Measurements from ENCODE around the gene PRKCE.

PRKCE gene

DNA sequence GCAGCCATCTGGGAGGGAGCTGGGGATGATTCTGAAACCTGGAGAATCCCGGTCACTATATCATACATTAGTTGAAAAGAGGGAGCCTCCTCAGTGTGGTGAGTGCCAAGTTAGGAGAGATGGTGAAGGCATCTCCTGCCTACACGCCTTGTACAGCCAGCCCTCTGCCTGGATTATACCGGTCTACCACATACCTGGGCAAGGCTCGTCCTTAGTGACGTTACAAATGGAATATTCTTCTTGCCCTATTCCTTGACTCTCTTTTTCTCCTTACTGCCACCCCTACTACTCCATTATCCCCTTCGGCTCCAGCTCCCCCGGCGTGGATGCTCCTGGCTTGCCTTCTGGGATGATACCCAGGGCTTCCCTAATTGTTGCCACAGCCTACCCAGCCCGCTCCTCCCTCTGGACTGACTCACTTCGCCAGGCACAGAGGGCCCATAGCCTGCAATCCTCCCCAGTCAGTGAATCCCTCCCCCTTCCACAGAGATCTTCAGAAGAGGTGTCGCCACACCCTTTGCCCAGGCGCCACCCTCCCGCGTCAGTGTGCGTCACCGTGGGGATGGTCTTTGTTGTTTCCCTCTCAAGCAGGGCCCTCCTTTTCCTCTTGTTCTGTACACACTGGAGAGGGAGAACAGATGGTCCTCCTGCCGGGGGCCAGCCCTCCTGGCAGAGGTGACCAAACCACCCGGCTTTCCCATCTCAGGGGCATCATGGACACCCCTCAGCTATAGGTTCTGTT lies 530.5 kb downstream of the PRKCE start:
- DNase-seq (ENCODE audit: low read depth, low spot score), result no peak
- no peaks in the 10 kb centered on the region for H3K36me3 ChIP-seq (ENCODE audit: insufficient read depth, insufficient read length, low read length)
- no peak overlapping the region for H3K4me3 ChIP-seq (ENCODE audit: insufficient read length, low read depth)
- H3K27me3 ChIP-seq (ENCODE audit: insufficient read depth, insufficient read length), result no peaks in the 10 kb centered on the region
- TF ChIP-seq YY1 (IDR thresholded peaks at IDR 0.05; ENCODE audit: insufficient read depth, insufficient read length), result no peak
- TF ChIP-seq SUZ12 (IDR thresholded peaks at IDR 0.05; ENCODE audit: extremely low read depth, insufficient read depth, insufficient read length), result no peak
- TF ChIP-seq ZNF274 (IDR thresholded peaks at IDR 0.05; ENCODE audit: low read depth, low read length), result no peak
- H3K9ac ChIP-seq (ENCODE audit: insufficient read length, low read depth), result no peak overlapping the region
- no peaks in the 10 kb centered on the region for H3K4me1 ChIP-seq (ENCODE audit: insufficient read depth, insufficient read length)
- no peaks in the 10 kb centered on the region for H3K9me3 ChIP-seq (ENCODE audit: insufficient read depth, low read length)

DNA sequence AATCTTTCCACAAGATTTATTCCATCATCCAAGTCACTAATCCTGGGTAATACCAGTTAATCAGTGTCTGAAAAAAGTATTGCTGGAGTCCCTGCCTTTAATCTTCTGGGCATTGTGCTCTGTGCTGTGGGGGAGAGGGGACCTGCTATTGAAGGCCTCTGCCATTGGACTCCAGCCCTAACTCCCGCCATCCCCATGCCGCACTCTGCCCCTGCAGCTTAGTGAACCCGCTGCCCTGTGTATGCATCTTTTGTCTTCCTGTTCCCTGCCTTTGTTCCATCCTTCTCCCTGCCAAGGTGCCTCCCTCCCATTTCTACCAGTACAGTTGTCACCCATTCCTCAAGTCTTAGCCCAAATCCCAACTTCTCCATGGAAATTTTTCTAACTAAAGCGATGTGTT lies 532.0 kb downstream of the PRKCE start:
- Histone ChIP-seq H3K4me1 (ENCODE audit: insufficient read depth, insufficient read length) (no peaks in the 10 kb centered on the region), H3K27me3 (ENCODE audit: insufficient read depth, insufficient read length) (no peaks in the 10 kb centered on the region), H3K4me3 (ENCODE audit: insufficient read length, low read depth) (no peak overlapping the region), H3K9ac (ENCODE audit: insufficient read length, low read depth) (no peak overlapping the region), H3K9me3 (ENCODE audit: insufficient read depth, low read length) (no peaks in the 10 kb centered on the region), H3K36me3 (ENCODE audit: insufficient read depth, insufficient read length, low read length) (no peaks in the 10 kb centered on the region)
- TF ChIP-seq ZNF274 (IDR thresholded peaks at IDR 0.05; ENCODE audit: low read depth, low read length) (no peak), SUZ12 (IDR thresholded peaks at IDR 0.05; ENCODE audit: extremely low read depth, insufficient read depth, insufficient read length) (no peak), YY1 (IDR thresholded peaks at IDR 0.05; ENCODE audit: insufficient read depth, insufficient read length) (no peak)
- no peak for DNase-seq (ENCODE audit: low read depth, low spot score)

DNA sequence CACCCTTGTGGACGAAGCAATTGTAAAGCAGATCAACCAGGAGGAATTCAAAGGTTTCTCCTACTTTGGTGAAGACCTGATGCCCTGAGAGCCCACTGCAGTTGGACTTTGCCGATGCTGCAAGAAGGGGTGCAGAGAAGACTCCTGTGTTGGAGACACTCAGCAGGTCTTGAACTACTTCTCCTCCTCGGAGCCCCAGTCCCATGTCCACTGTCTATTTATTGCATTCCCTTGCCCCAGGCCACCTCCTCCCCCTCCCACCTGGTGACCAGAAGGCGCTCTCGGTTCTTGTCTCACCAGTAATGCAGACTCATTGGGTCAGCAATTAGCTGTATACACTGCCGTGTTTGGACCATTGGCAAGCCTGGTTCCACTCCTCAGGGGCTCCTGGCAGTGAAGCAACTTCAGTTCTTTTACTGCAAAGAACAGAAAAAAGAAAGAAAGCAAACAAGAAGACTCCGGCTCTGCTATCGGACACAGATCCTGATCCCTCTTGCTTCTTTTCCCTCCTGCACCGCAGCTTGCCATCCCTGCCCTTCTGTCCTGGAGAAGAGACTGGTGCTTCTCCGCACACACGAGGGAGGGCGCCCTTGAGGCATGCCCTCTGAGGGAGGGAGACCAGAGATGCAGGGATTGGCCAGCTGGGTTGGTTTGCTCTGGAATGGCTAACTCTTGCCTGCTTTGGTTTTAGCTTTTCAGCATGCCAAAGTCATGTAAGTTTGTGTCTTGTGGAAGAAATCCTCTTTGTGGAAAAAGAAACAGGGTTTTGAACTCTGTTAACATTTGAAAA lies 533.5 kb downstream of the PRKCE start:
- H3K9me3 ChIP-seq (ENCODE audit: insufficient read depth, low read length), result no peaks in the 10 kb centered on the region
- no peaks in the 10 kb centered on the region for H3K27me3 ChIP-seq (ENCODE audit: insufficient read depth, insufficient read length)
- DNase-seq (ENCODE audit: low read depth, low spot score), result no peak
- no peaks in the 10 kb centered on the region for H3K4me1 ChIP-seq (ENCODE audit: insufficient read depth, insufficient read length)
- no peaks in the 10 kb centered on the region for H3K36me3 ChIP-seq (ENCODE audit: insufficient read depth, insufficient read length, low read length)
- H3K4me3 ChIP-seq (ENCODE audit: insufficient read length, low read depth), result no peak overlapping the region
- H3K9ac ChIP-seq (ENCODE audit: insufficient read length, low read depth), result no peak overlapping the region
- TF ChIP-seq SUZ12 (IDR thresholded peaks at IDR 0.05; ENCODE audit: extremely low read depth, insufficient read depth, insufficient read length), result no peak

DNA sequence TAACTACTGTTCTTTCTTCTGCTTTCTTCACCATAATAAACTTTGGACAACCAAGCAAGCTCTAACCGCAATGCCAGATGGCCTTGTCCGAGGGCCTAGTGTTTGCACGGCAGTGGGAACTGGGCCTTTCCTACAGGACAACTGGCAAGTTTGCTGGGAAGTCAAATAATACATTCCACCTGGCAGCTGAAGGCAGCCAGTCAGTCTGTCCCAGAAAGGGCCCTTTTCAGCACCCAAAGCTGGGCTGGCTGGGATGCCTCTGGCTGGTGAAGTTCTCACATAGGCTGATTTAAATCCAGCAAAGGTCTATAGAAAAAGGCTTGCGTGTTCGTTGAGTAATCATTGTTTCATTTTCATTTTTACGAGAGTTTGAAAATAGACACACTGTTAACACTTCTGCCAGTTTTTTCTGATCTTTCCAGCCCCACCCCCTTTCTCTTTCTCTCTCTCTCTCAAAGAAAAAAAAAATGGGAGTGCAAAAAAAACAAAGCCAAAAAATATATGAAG lies 535.7 kb downstream of the PRKCE start:
- TF ChIP-seq YY1 (IDR thresholded peaks at IDR 0.05; ENCODE audit: insufficient read depth, insufficient read length) (no peak), SUZ12 (IDR thresholded peaks at IDR 0.05; ENCODE audit: extremely low read depth, insufficient read depth, insufficient read length) (no peak), ZNF274 (IDR thresholded peaks at IDR 0.05; ENCODE audit: low read depth, low read length) (no peak)
- no peaks in the 10 kb centered on the region for H3K4me1 ChIP-seq (ENCODE audit: insufficient read depth, insufficient read length)
- H3K9me3 ChIP-seq (ENCODE audit: insufficient read depth, low read length), result no peaks in the 10 kb centered on the region
- no peak for DNase-seq (ENCODE audit: low read depth, low spot score)
- no peak overlapping the region for H3K9ac ChIP-seq (ENCODE audit: insufficient read length, low read depth)
- H3K27me3 ChIP-seq (ENCODE audit: insufficient read depth, insufficient read length), result no peaks in the 10 kb centered on the region
- no peaks in the 10 kb centered on the region for H3K36me3 ChIP-seq (ENCODE audit: insufficient read depth, insufficient read length, low read length)
- H3K4me3 ChIP-seq (ENCODE audit: insufficient read length, low read depth), result no peak overlapping the region

DNA sequence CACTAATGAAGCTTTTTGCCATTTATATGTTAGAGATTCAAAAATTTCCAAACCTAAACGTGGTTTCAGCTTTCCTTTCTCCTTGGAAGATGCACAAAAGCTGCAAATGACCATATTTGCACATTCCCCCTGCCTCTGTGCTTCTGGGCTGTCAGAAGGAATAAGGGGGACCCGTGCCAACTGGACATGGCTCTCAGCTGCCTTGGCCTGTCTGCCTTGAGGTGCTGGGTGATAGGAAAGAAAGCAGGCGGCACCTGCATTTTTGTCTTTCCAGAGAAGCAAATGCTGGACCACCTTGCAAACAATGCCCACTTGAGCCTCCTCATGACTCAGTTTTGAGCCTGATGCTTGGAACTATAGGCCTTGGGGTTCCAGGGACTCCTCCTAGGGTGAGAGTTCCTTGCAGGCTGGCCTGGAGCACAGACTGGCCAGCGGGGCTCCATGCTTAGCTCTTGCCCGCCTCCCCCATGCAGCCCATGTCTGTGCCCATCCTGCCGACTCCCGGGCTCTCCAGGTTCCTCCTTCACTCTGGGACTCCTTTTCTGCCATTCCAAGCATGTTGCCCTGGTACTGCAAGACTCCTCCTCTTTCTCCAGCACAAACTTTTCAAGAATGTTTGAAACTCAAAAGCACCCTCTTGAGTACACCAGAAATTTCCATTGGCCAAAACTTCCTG lies 536.7 kb downstream of the PRKCE start:
- TF ChIP-seq ZNF274 (IDR thresholded peaks at IDR 0.05; ENCODE audit: low read depth, low read length), result no peak
- no peak for TF ChIP-seq SUZ12 (IDR thresholded peaks at IDR 0.05; ENCODE audit: extremely low read depth, insufficient read depth, insufficient read length)
- no peak for TF ChIP-seq YY1 (IDR thresholded peaks at IDR 0.05; ENCODE audit: insufficient read depth, insufficient read length)
- DNase-seq (ENCODE audit: low read depth, low spot score), result no peak
- Histone ChIP-seq H3K9me3 (ENCODE audit: insufficient read depth, low read length) (no peaks in the 10 kb centered on the region), H3K4me1 (ENCODE audit: insufficient read depth, insufficient read length) (no peaks in the 10 kb centered on the region), H3K27me3 (ENCODE audit: insufficient read depth, insufficient read length) (no peaks in the 10 kb centered on the region), H3K4me3 (ENCODE audit: insufficient read length, low read depth) (no peak overlapping the region), H3K36me3 (ENCODE audit: insufficient read depth, insufficient read length, low read length) (no peaks in the 10 kb centered on the region), H3K9ac (ENCODE audit: insufficient read length, low read depth) (no peak overlapping the region)

DNA sequence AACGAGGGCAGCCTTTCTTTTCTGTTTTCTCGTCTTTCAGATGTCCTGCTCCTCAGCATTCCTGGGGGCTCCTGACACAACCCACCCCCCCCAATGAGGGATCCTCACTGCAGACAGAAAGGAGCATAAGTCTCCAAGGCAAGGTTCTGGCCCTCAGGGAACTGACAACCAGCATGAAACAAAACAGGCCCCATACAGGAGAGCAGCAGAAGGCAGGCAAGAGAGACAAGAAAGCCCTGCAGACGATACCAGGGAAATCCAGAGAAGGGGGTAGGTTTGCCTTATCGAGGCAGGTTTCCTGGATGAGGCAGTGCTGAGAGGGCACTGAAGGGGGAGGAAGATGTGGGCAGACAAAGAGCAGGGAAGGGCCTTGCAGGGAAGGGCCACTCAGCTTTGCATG lies 541.9 kb downstream of the PRKCE start:
- Histone ChIP-seq H3K9ac (ENCODE audit: insufficient read length, low read depth) (no peak overlapping the region), H3K4me3 (ENCODE audit: insufficient read length, low read depth) (no peak overlapping the region), H3K27me3 (ENCODE audit: insufficient read depth, insufficient read length) (no peaks in the 10 kb centered on the region), H3K4me1 (ENCODE audit: insufficient read depth, insufficient read length) (no peaks in the 10 kb centered on the region), H3K36me3 (ENCODE audit: insufficient read depth, insufficient read length, low read length) (no peaks in the 10 kb centered on the region), H3K9me3 (ENCODE audit: insufficient read depth, low read length) (no peaks in the 10 kb centered on the region)
- TF ChIP-seq ZNF274 (IDR thresholded peaks at IDR 0.05; ENCODE audit: low read depth, low read length), result no peak
- no peak for TF ChIP-seq SUZ12 (IDR thresholded peaks at IDR 0.05; ENCODE audit: extremely low read depth, insufficient read depth, insufficient read length)
- TF ChIP-seq YY1 (IDR thresholded peaks at IDR 0.05; ENCODE audit: insufficient read depth, insufficient read length), result no peak
- no peak for DNase-seq (ENCODE audit: low read depth, low spot score)

DNA sequence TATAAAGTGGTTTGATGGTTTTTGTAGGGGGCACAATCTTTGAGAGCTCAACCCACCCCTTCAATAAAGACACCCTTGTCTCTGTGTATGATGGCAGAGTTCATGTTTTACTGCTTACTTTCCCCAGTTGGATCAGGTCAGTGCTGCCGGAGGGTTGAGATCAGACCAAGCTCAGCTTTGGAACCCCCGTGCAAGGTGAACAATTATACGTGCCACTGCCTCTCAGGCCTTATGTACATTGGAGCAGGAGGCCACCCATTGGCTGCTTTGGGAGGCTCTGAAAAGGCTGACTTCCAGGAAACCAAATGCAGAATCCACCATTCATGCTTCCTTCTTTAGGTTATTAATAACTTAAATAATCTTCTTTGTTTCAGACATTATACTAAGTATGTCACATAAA lies 542.4 kb downstream of the PRKCE start:
- Histone ChIP-seq H3K4me3 (ENCODE audit: insufficient read length, low read depth) (no peak overlapping the region), H3K27me3 (ENCODE audit: insufficient read depth, insufficient read length) (no peaks in the 10 kb centered on the region), H3K9me3 (ENCODE audit: insufficient read depth, low read length) (no peaks in the 10 kb centered on the region), H3K9ac (ENCODE audit: insufficient read length, low read depth) (no peak overlapping the region), H3K4me1 (ENCODE audit: insufficient read depth, insufficient read length) (no peaks in the 10 kb centered on the region), H3K36me3 (ENCODE audit: insufficient read depth, insufficient read length, low read length) (no peaks in the 10 kb centered on the region)
- DNase-seq (ENCODE audit: low read depth, low spot score), result no peak
- TF ChIP-seq SUZ12 (IDR thresholded peaks at IDR 0.05; ENCODE audit: extremely low read depth, insufficient read depth, insufficient read length) (no peak), ZNF274 (IDR thresholded peaks at IDR 0.05; ENCODE audit: low read depth, low read length) (no peak), YY1 (IDR thresholded peaks at IDR 0.05; ENCODE audit: insufficient read depth, insufficient read length) (no peak)

Data from NT2/D1 (cell line).